Stimulated activated CD4-positive, alpha-beta T cell treated with anti-CD3 and anti-CD28 coated beads, TNF-alpha, amount 100 ng/mL, for 4 hours (primary cell): ENCODE data around the gene GRAMD1A.
A peak's percentile ranks its signal among the peaks of the same experiment; 100 is the strongest.
"Not testable (repeated sequence)": the region's sequence is repeated elsewhere in the genome, so short reads cannot be mapped to it uniquely, and the experiment has no call there.

Experiments
- DNase-seq, 3 experiments: peaks; one replicate each; pipeline ENCODE4 v3.0.0-alpha.2; 2020; ENCODE audit warnings: low read depth in 3 of 3

Gene GRAMD1A

GRCh38 chr19:35037716-35038622 lies 37.8 kb downstream of the GRAMD1A start:
- no peak for DNase-seq

- DNase-seq, result no peak
Observed at GRCh38 chr19:35038623-35039512, 38.7 kb downstream of the GRAMD1A start.

GRCh38 chr19:35039881-35040825 lies 40.0 kb downstream of the GRAMD1A start:
- DNase-seq, result no peak

GRCh38 chr19:35040826-35041547 lies 40.9 kb downstream of the GRAMD1A start:
- no peak for DNase-seq

- DNase-seq, result no peak
Observed at GRCh38 chr19:35041548-35042055, 41.5 kb downstream of the GRAMD1A start, which contains the start of gene HPN. Gene HPN (plus strand): TSS chr19:35041721. CDS start chr19:35042507, 786 bp downstream.

GRCh38 chr19:35042056-35042730 lies 42.1 kb downstream of the GRAMD1A start:
- DNase-seq, result no peak

GRCh38 chr19:35042954-35043604 lies 43.0 kb downstream of the GRAMD1A start:
- DNase-seq, result no peak

- DNase-seq, result no peak
Observed at GRCh38 chr19:35043906-35044305, 43.8 kb downstream of the GRAMD1A start.

GRCh38 chr19:35044317-35045117 lies 44.4 kb downstream of the GRAMD1A start:
- DNase-seq, result peak; percentile 27 to 46 (median 44)

- DNase-seq, result no peak
Observed at GRCh38 chr19:35045667-35046300, 45.7 kb downstream of the GRAMD1A start.

- no peak for DNase-seq
Observed at GRCh38 chr19:35046461-35046860, 46.3 kb downstream of the GRAMD1A start.

- DNase-seq, result no peak
Observed at GRCh38 chr19:35048911-35049411, 48.8 kb downstream of the GRAMD1A start.

GRCh38 chr19:35049456-35049855 lies 49.3 kb downstream of the GRAMD1A start:
- no peak for DNase-seq

GRCh38 chr19:35050662-35051061 lies 50.5 kb downstream of the GRAMD1A start:
- DNase-seq, result not testable (repeated sequence)

GRCh38 chr19:35051268-35051667 lies 51.1 kb downstream of the GRAMD1A start:
- DNase-seq, result not testable (repeated sequence)

GRCh38 chr19:35051796-35052195 lies 51.7 kb downstream of the GRAMD1A start:
- DNase-seq, result no peak

- DNase-seq, result no peak
Observed at GRCh38 chr19:35052599-35053190, 52.6 kb downstream of the GRAMD1A start.
